K562 (cell line): ENCODE data around the gene VDR. TPM values are rescaled to one million over a fixed set of nuclear protein-coding genes. Genes with fewer than 3 reads are reported as not detected.

Experiments used
- ATAC-seq: fragments of 200-7000 bp; cut with Tn5 transposase; 3 replicates; pipeline ENCODE4 v1.9.1; 2020; ENCODE audit warnings: moderate library complexity
- BruUV-seq: library from RNA; stranded (reverse); fragments of 400-500 nt; replicated peaks from 2 replicates; lab custom pipeline; 2021; lab: Mats Ljungman, UMichigan
- CTCF ChIA-PET: fragments of 300-600 bp; formaldehyde crosslinking; extraction: SDS; loops from one replicate; lab custom pipeline; 2021; ENCODE audit warnings: low intra/inter-chr PET ratio; lab: Yijun Ruan, JAX
- POLR2A ChIA-PET: fragments of 300-600, 350-650 bp; sonication (Branson Sonifier 250); formaldehyde crosslinking; extraction: SDS; loops from one replicate; lab custom pipeline; 2021; ENCODE audit warnings: antibody characterized with exemption, inconsistent platforms; lab: Yijun Ruan, JAX
- DNase-seq, 4 experiments: peaks; one replicate each; pipeline versions ENCODE4 v3.0.0 to v3.0.0-alpha.2; 2011 to 2018; ENCODE audit warnings: low spot score in 3 of 4, mixed read lengths in 3 of 4; ENCODE audit errors: extremely low read depth in 1 of 4
- FAIRE-seq: peaks from 2 replicates; lab custom pipeline; 2011; peaks lifted over from hg19 to GRCh38; lab: Jason Lieb, UNC
- H2AFZ ChIP-seq: 2 replicates; pipeline ENCODE4 v1.6.0; 2011; ENCODE audit warnings: low read depth, low read length, control low read depth, inconsistent platforms
- H3K27ac ChIP-seq: fragments of 200-600 bp; 3 replicates; pipeline ENCODE4 v1.8.0; 2011; ENCODE audit warnings: low read depth, mild to moderate bottlenecking, control low read depth, inconsistent platforms, low read length, moderate library complexity, mixed read lengths; ENCODE audit errors: extremely low read depth
- H3K27me3 ChIP-seq, 2 experiments: fragments of 300-600 bp in 1 of 2; 2 replicates in 1 of 2; 3 replicates in 1 of 2; pipeline versions ENCODE4 v1.6.0 to v1.8.0; 2011; ENCODE audit warnings: inconsistent platforms in 2 of 2, low read length in 2 of 2, mild to moderate bottlenecking in 1 of 2, mixed read lengths in 1 of 2, moderate library complexity in 1 of 2; ENCODE audit not compliant: control insufficient read depth in 2 of 2, insufficient read depth in 2 of 2
- H3K36me3 ChIP-seq: fragments of 300-600 bp; 3 replicates; pipeline ENCODE4 v1.8.0; 2011; ENCODE audit warnings: mild to moderate bottlenecking, low read length, inconsistent platforms; ENCODE audit not compliant: control insufficient read depth, insufficient read depth
- H3K4me1 ChIP-seq, 2 experiments: fragments of 200-600 bp in 1 of 2; replicated peaks in 1 of 2; 2 replicates in 1 of 2; 3 replicates in 1 of 2; pipeline versions ENCODE4 v1.5.1 to v1.8.0; 2011; ENCODE audit warnings: inconsistent platforms in 2 of 2, low read length in 2 of 2, mild to moderate bottlenecking in 1 of 2, mixed read lengths in 1 of 2, moderate library complexity in 1 of 2; ENCODE audit not compliant: control insufficient read depth in 2 of 2, insufficient read depth in 2 of 2
- H3K4me2 ChIP-seq: 2 replicates; pipeline ENCODE4 v1.6.1; 2011; ENCODE audit warnings: low read length, control low read depth, inconsistent platforms, mixed read lengths; ENCODE audit not compliant: insufficient read depth
- H3K4me3 ChIP-seq: fragments of 200-600 bp; sonication (generic), shearing (Covaris generic); 2 replicates; pipeline ENCODE4 v1.5.1; 2016; ENCODE audit warnings: control low read depth, inconsistent platforms
- H3K79me2 ChIP-seq: fragments of 200-600 bp; 3 replicates; pipeline ENCODE4 v1.8.0; 2011; ENCODE audit warnings: low read length, inconsistent platforms; ENCODE audit not compliant: control insufficient read depth, insufficient read depth
- H3K9ac ChIP-seq, 2 experiments: 2 replicates each; pipeline versions ENCODE4 v1.6.0 to v1.6.1; 2011; ENCODE audit warnings: low read depth in 2 of 2, low read length in 2 of 2, control low read depth in 1 of 2, inconsistent platforms in 1 of 2, mild to moderate bottlenecking in 1 of 2, mixed read lengths in 1 of 2; ENCODE audit not compliant: insufficient read depth in 1 of 2
- H3K9me1 ChIP-seq: one replicate; pipeline ENCODE4 v1.6.0; 2011; ENCODE audit warnings: inconsistent platforms, mild to moderate bottlenecking, low read length, moderate library complexity; ENCODE audit not compliant: control insufficient read depth, insufficient read depth
- H3K9me3 ChIP-seq: replicated peaks from 2 replicates; pipeline ENCODE4 v1.5.1; 2011; ENCODE audit warnings: low read depth, low read length, inconsistent platforms; ENCODE audit not compliant: control insufficient read depth, insufficient read depth
- H4K20me1 ChIP-seq: replicated peaks from 2 replicates; pipeline ENCODE4 v1.6.1; 2011; ENCODE audit warnings: low read length, inconsistent platforms, mixed read lengths; ENCODE audit not compliant: control insufficient read depth, insufficient read depth
- CBFA2T3 ChIP-seq: fragments of 450-650 bp; IDR thresholded peaks from 2 replicates; pipeline ENCODE4 v1.6.1; 2017
- PBX2 ChIP-seq, 2 experiments: IDR thresholded peaks in 1 of 2; conservative IDR thresholded peaks in 1 of 2; 2 replicates each; pipeline ENCODE4 v1.6.1; 2016; ENCODE audit warnings: low read depth in 2 of 2, mild to moderate bottlenecking in 1 of 2, missing compliant biosample characterization in 1 of 2, missing genetic modification characterization in 1 of 2, moderate library complexity in 1 of 2
- XRCC4 ChIP-seq: IDR thresholded peaks from one replicate; pipeline ENCODE4 v1.6.1; 2011; ENCODE audit not compliant: insufficient read depth, insufficient read length; ENCODE audit errors: extremely low read depth
- ZNF175 ChIP-seq: fragments of 200-800 bp; sonication (Bioruptor generic); IDR thresholded peaks from 2 replicates; pipeline ENCODE4 v1.6.1; 2016; ENCODE audit warnings: low read depth, mild to moderate bottlenecking, missing genetic modification characterization, missing compliant biosample characterization
- WGBS: fragments of 100-300 bp; shearing (Covaris generic); methylation state at CpG from one replicate; pipeline ENCODE4 v1.1.6; 2016; ENCODE audit warnings: low coverage, mixed read lengths; ENCODE audit not compliant: insufficient coverage; ENCODE audit errors: missing lambda C conversion rate; 5-methylcytosine and 5-hydroxymethylcytosine counted together
- in situ Hi-C: fragments of 300-500 bp; cut with MboI; formaldehyde crosslinking; loops from 4 replicates; pipeline ENCODE4 v1.15.0; 2018; ENCODE audit warnings: inconsistent platforms, mixed read lengths
- intact Hi-C: fragments of 100-400 bp; cut with micrococcal nuclease; formaldehyde crosslinking; loops from 2 replicates; pipeline ENCODE4 v1.14.2; 2022
- polyA plus RNA-seq, 8 experiments: library from polyadenylated mRNA; depleted of rRNA in 4 of 8; stranded (reverse) in 5 of 8; unstranded in 3 of 8; fragments of >200 nt; fragmentation: Nextera tagmentation in 2 of 8; fragmentation: Illumina TruSeq in 1 of 8; extraction: Ambion mirVana in 2 of 8; extraction: Trizol in 1 of 8; gene quantifications; 2 replicates each; pipeline versions ENCODE4 v1.2.1 to v1.2.3, GENCODE V29; 2011 to 2014; ENCODE audit warnings: inconsistent platforms in 1 of 8, missing spikeins in 1 of 8
- total RNA-seq, 7 experiments: library from RNA; depleted of rRNA in 6 of 7; stranded (reverse); fragments of >200 nt in 6 of 7; fragmentation: Illumina TruSeq in 2 of 7; extraction: Trizol in 2 of 7; gene quantifications; 2 replicates each; pipeline versions ENCODE4 v1.2.1 to v1.2.3, GENCODE V29; 2011 to 2021; ENCODE audit warnings: low replicate concordance in 1 of 7

The VDR gene
- total and polyA plus RNA-seq, 9 of the 15 experiments (the other 6 are each of a cell fraction or from before 2014, with no cell fraction given): 0.61 to 4.8 (median 2.0) TPM

- TF ChIP-seq PBX2 (CRISPR knock-in tag; IDR thresholded peaks at IDR 0.05; ENCODE audit: low read depth) (no peak), PBX2 (tag; conservative IDR thresholded peaks at IDR 0.05; ENCODE audit: low read depth) (no peak), CBFA2T3 (no peak), ZNF175 (CRISPR knock-in tag) (no peak), XRCC4 (no peak)
- Histone ChIP-seq H3K9me3 (no peaks in the 10 kb centered on the region), H3K79me2 (no peaks in the 10 kb centered on the region), H3K36me3 (no peaks in the 10 kb centered on the region), H3K27me3 (no peaks in the 10 kb centered on the region), H4K20me1 (no peaks in the 10 kb centered on the region), H3K4me1 (peaks cover 3 to 4% of the 10 kb centered on the region in 2 experiments; a peak in 1 of 5 replicates), H3K9me1 (no peaks in the 10 kb centered on the region), H3K4me3 (no peak overlapping the region), H2AFZ (no peak overlapping the region), H3K27ac (no peak overlapping the region), H3K4me2 (no peak overlapping the region), H3K9ac (no peak overlapping the region)
- POLR2A ChIA-PET: interaction anchor here (0.5 to 1.7 kb wide), 7 partner anchors 9 to 215 kb away, joined by 3 to 6 read pairs (median 3); no protein-coding TSS in a partner anchor
- no peak for DNase-seq
- CTCF ChIA-PET: no interaction called here
- no TSS peak for BruUV-seq
- intact Hi-C loops: no loop called here
- 32% methylated on average over 2 of the region's 2 CpGs for WGBS
- FAIRE-seq: no peak
- no peak for ATAC-seq
- in situ Hi-C loops: no loop called here
These were observed 28.9 kb downstream of the VDR start for GRCh38 chr12:47875746-47876439.
